Liver (tissue), 3 donors: ENCODE results near the gene USP37.

ENCODE experiments used
- TAF1 ChIP-seq: conservative IDR thresholded peaks from 2 replicates; pipeline ENCODE4 v1.6.1; 2016; ENCODE audit warnings: antibody characterized with exemption, mild to moderate bottlenecking
- TF ChIP-seq, protein P1 (sequence below): fragments of 150-350 bp; IDR thresholded peaks from 2 replicates; pipeline ENCODE4 v1.5.1; 2017; ENCODE audit warnings: improper control_type of control experiment, low read depth, low read length; ENCODE audit not compliant: missing input control
- donor health status: healthy.
- donor health status: healthy.

DNA sequence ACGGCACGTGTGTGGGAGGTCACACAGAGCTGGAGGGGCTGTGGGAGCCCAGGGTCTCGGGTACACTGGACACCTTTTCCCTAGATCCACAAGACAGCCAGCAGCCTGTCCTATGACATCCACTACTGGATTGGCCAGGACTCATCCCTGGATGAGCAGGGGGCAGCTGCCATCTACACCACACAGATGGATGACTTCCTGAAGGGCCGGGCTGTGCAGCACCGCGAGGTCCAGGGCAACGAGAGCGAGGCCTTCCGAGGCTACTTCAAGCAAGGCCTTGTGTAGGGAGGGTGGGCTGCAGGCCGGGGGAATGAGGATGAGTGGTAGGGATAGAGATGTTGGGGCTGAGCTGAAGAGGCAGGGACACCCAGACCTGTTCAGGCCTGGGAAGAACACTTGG lies 142.6 kb downstream of the USP37 start:
- TF ChIP-seq, protein P1, sequence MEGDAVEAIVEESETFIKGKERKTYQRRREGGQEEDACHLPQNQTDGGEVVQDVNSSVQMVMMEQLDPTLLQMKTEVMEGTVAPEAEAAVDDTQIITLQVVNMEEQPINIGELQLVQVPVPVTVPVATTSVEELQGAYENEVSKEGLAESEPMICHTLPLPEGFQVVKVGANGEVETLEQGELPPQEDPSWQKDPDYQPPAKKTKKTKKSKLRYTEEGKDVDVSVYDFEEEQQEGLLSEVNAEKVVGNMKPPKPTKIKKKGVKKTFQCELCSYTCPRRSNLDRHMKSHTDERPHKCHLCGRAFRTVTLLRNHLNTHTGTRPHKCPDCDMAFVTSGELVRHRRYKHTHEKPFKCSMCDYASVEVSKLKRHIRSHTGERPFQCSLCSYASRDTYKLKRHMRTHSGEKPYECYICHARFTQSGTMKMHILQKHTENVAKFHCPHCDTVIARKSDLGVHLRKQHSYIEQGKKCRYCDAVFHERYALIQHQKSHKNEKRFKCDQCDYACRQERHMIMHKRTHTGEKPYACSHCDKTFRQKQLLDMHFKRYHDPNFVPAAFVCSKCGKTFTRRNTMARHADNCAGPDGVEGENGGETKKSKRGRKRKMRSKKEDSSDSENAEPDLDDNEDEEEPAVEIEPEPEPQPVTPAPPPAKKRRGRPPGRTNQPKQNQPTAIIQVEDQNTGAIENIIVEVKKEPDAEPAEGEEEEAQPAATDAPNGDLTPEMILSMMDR = no peak
- TF ChIP-seq TAF1 = no peak
